HG03571 (cell line): ENCODE measurements around the gene TNRC6B.
"Not testable (repeated sequence)": the region's sequence is repeated elsewhere in the genome, so short reads cannot be mapped to it uniquely, and the experiment has no call there.

Experiments used
- ATAC-seq: cut with Tn5 transposase; IDR thresholded peaks from one replicate; pipeline ENCODE4 v1.9.1; 2021; ENCODE audit not compliant: unreplicated experiment

The TNRC6B gene

DNA sequence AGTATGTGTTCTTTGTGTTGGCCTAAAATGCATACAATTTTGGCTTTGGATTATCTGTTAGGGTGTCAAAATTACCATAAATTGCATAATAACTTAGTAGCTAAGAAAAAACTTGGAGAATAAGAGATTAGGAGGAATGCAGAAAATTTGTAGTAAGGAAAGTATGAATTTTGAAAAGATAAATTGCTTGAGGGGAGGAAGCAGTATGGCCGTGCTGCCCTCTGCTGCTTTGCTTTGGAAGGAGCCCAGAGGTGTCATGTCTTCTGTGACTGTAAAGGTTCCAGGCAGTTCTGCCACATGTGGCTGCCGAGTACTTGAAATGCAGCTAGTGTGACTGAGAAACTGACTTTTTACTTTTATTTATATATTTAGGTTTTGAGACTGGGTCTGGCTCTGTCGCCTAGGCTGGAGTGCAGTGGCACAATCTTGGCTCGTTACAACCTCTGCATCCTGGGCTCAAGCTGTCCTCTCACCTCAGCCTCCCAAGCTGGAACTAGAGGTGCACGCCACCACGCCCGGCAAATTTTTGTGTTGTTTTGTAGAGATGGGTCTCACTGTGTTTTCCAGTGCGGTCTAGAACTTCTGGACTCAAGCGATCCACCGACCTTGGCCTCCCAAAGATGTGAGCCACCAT lies 170.4 kb downstream of the TNRC6B start:
- ATAC-seq: no peak

GRCh38 chr22:40352763-40353162 lies 175.0 kb downstream of the TNRC6B start:
- ATAC-seq: no peak

GRCh38 chr22:40361100-40361499 lies 183.4 kb downstream of the TNRC6B start:
- ATAC-seq: no peak

DNA sequence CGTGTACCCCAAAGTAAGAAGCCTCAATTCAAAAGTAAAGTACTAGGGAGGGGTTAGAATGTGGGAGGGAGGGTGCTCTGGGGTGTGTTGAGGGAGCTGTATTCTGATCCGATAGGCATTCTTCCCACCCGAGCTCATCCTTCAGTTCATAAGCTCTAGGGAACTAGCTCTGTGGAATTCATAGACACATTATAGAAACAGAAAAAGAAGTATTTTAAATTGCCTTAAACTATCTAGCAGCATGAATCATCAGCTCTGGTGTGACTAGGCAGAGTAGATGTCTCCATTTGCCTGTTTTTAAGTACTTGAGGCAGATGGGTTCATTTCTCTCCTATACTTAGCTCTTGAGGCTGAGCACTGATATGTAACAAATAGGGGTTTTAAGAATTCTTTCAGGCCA lies 185.3 kb downstream of the TNRC6B start:
- ATAC-seq: no peak

- no peak for ATAC-seq
These were observed 186.7 kb downstream of the TNRC6B start for GRCh38 chr22:40364431-40364830.

DNA sequence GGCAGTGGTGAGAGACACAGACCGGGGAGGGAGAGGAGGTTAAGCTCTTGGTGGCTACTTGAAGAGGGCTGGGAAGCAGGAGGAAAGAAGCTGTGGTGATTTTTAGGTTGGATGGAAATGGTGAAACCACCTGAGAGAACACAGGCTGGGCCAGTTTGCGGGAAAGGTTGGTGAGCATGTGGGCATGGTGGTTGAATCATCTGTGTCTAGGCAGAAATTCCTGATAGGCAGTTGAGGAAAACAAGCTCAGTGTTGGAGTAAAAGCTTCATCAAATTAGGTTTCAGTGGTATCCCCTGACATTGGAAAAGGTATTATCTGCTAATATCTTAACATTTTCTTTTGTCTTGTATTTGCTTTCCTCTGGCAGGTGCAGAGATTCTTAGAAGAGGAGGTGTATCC lies 188.3 kb downstream of the TNRC6B start:
- ATAC-seq: no peak

- ATAC-seq: no peak
These were observed 189.6 kb downstream of the TNRC6B start for GRCh38 chr22:40367342-40367741.

DNA sequence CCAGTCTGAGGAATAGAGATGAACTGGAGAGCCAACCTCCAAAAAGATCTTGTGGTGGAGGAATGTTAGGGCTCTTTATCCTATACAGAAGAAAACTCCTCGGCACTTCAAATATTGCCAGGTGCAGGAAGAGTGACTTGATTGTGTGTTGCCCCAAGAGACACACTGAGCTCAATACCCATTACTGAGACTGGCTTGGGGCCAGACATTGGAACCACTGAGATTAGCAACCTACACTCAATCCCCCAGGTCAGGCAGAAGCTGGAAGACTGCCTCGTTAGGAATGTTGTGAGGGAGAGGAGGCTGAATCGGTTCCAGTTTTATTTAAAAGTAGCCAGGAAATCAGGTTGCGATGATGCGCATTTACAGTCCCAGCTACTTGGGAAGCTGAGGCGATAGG lies 190.3 kb downstream of the TNRC6B start:
- ATAC-seq: no peak

GRCh38 chr22:40368836-40369235 lies 191.1 kb downstream of the TNRC6B start:
- no peak for ATAC-seq

DNA sequence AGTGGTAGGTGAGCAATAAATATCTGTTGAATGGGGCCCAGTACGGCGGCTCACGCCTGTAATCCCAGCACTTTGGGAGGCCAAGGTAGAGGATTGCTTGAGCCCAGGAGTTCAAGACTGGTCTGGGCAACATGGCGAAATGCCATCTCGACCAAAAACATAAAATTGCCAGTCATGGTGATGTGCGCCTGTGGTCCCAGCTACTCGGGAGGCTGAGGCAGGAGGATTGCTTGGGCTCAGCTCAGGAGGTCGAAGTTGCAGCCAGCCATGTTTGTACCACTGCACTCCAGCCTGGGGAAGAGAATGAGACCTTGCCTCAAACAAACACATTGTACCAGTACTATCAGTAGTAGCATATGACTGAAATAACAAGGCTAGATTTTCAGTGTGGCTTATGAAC lies 196.8 kb downstream of the TNRC6B start:
- no peak for ATAC-seq

- no peak for ATAC-seq
These were observed 198.4 kb downstream of the TNRC6B start for GRCh38 chr22:40376149-40376548.

DNA sequence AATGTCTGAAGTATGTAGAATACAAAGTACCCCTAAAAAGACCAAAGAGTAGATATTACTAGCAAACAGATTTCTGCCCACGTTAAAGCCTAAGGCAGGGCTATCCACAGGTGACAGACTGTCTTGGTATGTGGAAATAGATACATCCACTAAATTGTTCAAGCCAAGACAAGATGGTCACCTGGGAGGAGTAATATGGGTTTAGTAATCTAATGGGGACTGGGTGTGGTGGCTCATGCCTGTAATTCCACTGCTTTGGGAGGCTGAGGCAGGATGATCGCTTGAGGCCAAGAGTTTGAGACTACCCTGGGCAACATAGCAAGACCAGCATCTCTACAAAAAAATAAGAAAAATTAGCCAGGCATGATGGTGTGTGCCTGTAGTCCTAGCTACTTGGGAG lies 200.2 kb downstream of the TNRC6B start:
- no peak for ATAC-seq

- not testable (repeated sequence) for ATAC-seq
These were observed 200.7 kb downstream of the TNRC6B start for GRCh38 chr22:40378448-40378847.

- ATAC-seq: no peak
These were observed 203.7 kb downstream of the TNRC6B start for GRCh38 chr22:40381461-40381860.

GRCh38 chr22:40383905-40384304 lies 206.2 kb downstream of the TNRC6B start:
- no peak for ATAC-seq

DNA sequence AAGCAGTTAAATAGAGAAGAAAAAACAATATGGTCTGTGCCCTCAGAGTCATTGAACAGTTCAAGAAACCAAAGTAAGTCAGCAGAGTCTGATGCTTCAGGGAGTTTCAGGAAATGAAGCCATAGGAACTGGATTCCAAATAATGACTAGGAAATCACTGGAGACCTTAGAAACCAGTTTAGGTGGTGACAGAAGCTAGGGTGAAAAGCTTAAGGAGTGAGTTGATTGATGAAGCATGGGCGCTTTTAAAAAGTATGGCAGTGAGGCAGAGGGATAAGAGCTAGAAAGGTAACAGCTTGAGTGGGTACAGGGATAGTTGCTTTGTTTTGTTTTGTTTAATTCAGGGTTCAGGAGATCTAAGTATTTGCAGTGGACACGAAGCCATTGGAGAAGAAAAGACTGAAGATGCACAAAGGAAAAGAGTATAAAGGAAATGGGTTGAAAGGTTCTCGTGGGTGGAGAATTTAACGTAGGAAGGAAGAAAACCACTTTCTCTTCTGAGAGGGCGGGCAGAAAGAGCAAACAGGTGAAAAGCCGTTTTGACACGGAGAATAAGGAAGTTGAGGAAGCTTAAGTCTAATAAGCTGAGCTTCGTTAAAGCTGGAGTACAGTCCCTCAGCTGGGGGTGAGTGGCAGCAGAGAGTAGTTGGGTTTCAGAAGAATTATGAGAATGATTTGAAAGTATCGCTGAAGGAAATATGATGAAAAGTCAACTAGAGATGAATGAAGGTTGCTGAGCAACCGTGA lies 207.5 kb downstream of the TNRC6B start:
- ATAC-seq: no peak
